Endodermal cell (in vitro differentiated cells): ENCODE data around the gene CHST11. TPM values are rescaled to one million over a fixed set of nuclear protein-coding genes. Genes with fewer than 3 reads are reported as not detected.

Experiments used
- DNase-seq: peaks from one replicate; pipeline ENCODE4 v3.0.0-alpha.2; 2017
- H3K27ac ChIP-seq: 2 replicates; pipeline ENCODE4 v1.5.1; 2013; ENCODE audit warnings: mild to moderate bottlenecking, low read depth, low read length, moderate library complexity
- H3K27me3 ChIP-seq: 2 replicates; pipeline ENCODE4 v1.6.1; 2013; ENCODE audit warnings: mild to moderate bottlenecking, low read length, moderate library complexity; ENCODE audit not compliant: insufficient read depth, control insufficient read depth, poor library complexity, severe bottlenecking
- H3K36me3 ChIP-seq: 2 replicates; pipeline ENCODE4 v1.7.0; 2013; ENCODE audit warnings: mild to moderate bottlenecking, low read length, moderate library complexity; ENCODE audit not compliant: control insufficient read depth, insufficient read depth
- H3K4me1 ChIP-seq: one replicate; pipeline ENCODE4 v1.7.0; 2013; ENCODE audit warnings: low read length; ENCODE audit not compliant: control insufficient read depth, insufficient read depth
- H3K4me3 ChIP-seq: 2 replicates; pipeline ENCODE4 v1.5.1; 2013; ENCODE audit warnings: mild to moderate bottlenecking, low read length, moderate library complexity
- H3K9ac ChIP-seq: 2 replicates; pipeline ENCODE4 v1.6.1; 2013; ENCODE audit warnings: mild to moderate bottlenecking, low read length, moderate library complexity; ENCODE audit not compliant: poor library complexity, severe bottlenecking; ENCODE audit errors: extremely low read depth
- H3K9me3 ChIP-seq: 2 replicates; pipeline ENCODE4 v1.6.1; 2013; ENCODE audit warnings: mild to moderate bottlenecking, low read length, moderate library complexity; ENCODE audit not compliant: control insufficient read depth
- H3K27ac Mint-ChIP-seq: 2 replicates; pipeline ENCODE4 v1.8.0; 2020; ENCODE audit warnings: mixed read lengths
- H3K27me3 Mint-ChIP-seq: 2 replicates; pipeline ENCODE4 v1.8.0; 2021; ENCODE audit warnings: mild to moderate bottlenecking, mixed read lengths; ENCODE audit not compliant: insufficient read depth
- H3K36me3 Mint-ChIP-seq: 2 replicates; pipeline ENCODE4 v1.8.0; 2020; ENCODE audit warnings: low read depth, mixed read lengths
- H3K4me1 Mint-ChIP-seq: 2 replicates; pipeline ENCODE4 v1.8.0; 2020; ENCODE audit warnings: mixed read lengths
- H3K4me3 Mint-ChIP-seq: 2 replicates; pipeline ENCODE4 v1.8.0; 2020; ENCODE audit warnings: mild to moderate bottlenecking, moderate library complexity, mixed read lengths
- H3K9me3 Mint-ChIP-seq: 2 replicates; pipeline ENCODE4 v1.8.0; 2020; ENCODE audit warnings: mild to moderate bottlenecking, mixed read lengths
- CTCF ChIP-seq: fragments of 200-600 bp; sonication (generic); conservative IDR thresholded peaks from 2 replicates; pipeline ENCODE4 v1.5.0; 2021; ENCODE audit warnings: antibody characterized with exemption, mild to moderate bottlenecking
- WGBS, 2 experiments: methylation state at CpG; one replicate each; pipeline versions ENCODE4 v1.1.5 to v1.1.7; 2013; ENCODE audit warnings: missing lambda C conversion rate in 2 of 2, mixed read lengths in 1 of 2; ENCODE audit not compliant: insufficient coverage in 1 of 2, insufficient read length in 1 of 2; 5-methylcytosine and 5-hydroxymethylcytosine counted together
- total RNA-seq, 2 donors: library from RNA; stranded (reverse); fragmentation: NEBNext Ultra II Directional in 1 of 2; extraction: Animal tissue kit (Norgen Biotek cat#: 25700) in 1 of 2; gene quantifications; 2 replicates in 1 of 2; 3 replicates in 1 of 2; pipeline ENCODE4 v1.2.1, GENCODE V29; 2021

Gene CHST11
- total RNA-seq, 2 donors from 2014 or later, result 30.7 to 36.2 TPM

GRCh38 chr12:104720339-104721038, 263.7 kb downstream of the CHST11 start:
- 80 to 87% methylated on average over 27 to 29 of the region's 29 CpGs for WGBS, 2 experiments
- no peak for TF ChIP-seq CTCF
- H3K27ac ChIP-seq, result peak overlapping the region; percentile 67

GRCh38 chr12:104721039-104721405, 264.3 kb downstream of the CHST11 start:
- H3K36me3 Mint-ChIP-seq, result no peaks in the 10 kb centered on the region
- no peak for TF ChIP-seq CTCF

More at GRCh38 chr12:104720339-104721038, 263.7 kb downstream of the CHST11 start:
- peaks cover 12% of the 10 kb centered on the region for H3K4me1 ChIP-seq
- H3K9me3 ChIP-seq, result no peaks in the 10 kb centered on the region
- H3K27me3 ChIP-seq, result no peaks in the 10 kb centered on the region
- no peak overlapping the region for H3K4me3 ChIP-seq
- Mint-ChIP-seq H3K27ac (no peak overlapping the region), H3K27me3 (no peaks in the 10 kb centered on the region), H3K4me3 (no peak overlapping the region), H3K36me3 (no peaks in the 10 kb centered on the region), H3K9me3 (no peaks in the 10 kb centered on the region), H3K4me1 (peaks cover 27% of the 10 kb centered on the region)
- no peak overlapping the region for H3K9ac ChIP-seq
- H3K36me3 ChIP-seq, result no peaks in the 10 kb centered on the region
- no peak for DNase-seq

GRCh38 chr12:104721936-104722335, 265.2 kb downstream of the CHST11 start:
- H3K9me3 Mint-ChIP-seq, result no peaks in the 10 kb centered on the region
- WGBS, 2 experiments, result 89 to 100% methylated on average over 3 to 6 of the region's 6 CpGs
- Histone ChIP-seq H3K9me3 (no peaks in the 10 kb centered on the region), H3K36me3 (no peaks in the 10 kb centered on the region), H3K27ac (no peak overlapping the region), H3K27me3 (no peaks in the 10 kb centered on the region), H3K4me1 (peaks cover 12% of the 10 kb centered on the region), H3K4me3 (no peak overlapping the region), H3K9ac (no peak overlapping the region)
- DNase-seq, result no peak
- no peak for TF ChIP-seq CTCF
- H3K27ac Mint-ChIP-seq, result no peak overlapping the region
- H3K27me3 Mint-ChIP-seq, result no peaks in the 10 kb centered on the region
- no peaks in the 10 kb centered on the region for H3K36me3 Mint-ChIP-seq
- peaks cover 27% of the 10 kb centered on the region for H3K4me1 Mint-ChIP-seq
- no peak overlapping the region for H3K4me3 Mint-ChIP-seq

More at GRCh38 chr12:104721039-104721405, 264.3 kb downstream of the CHST11 start:
- Mint-ChIP-seq H3K27me3 (no peaks in the 10 kb centered on the region), H3K4me3 (no peak overlapping the region), H3K4me1 (peaks cover 27% of the 10 kb centered on the region), H3K9me3 (no peaks in the 10 kb centered on the region), H3K27ac (no peak overlapping the region)
- Histone ChIP-seq H3K27me3 (no peaks in the 10 kb centered on the region), H3K36me3 (no peaks in the 10 kb centered on the region), H3K4me1 (peaks cover 12% of the 10 kb centered on the region), H3K27ac (peak overlapping the region; percentile 67), H3K9ac (no peak overlapping the region), H3K9me3 (no peaks in the 10 kb centered on the region), H3K4me3 (no peak overlapping the region)
- no peak for DNase-seq
